ENCODE measurements around the gene LSM3.

LSM3 gene

GRCh38 chr3:14162178-14162577 lies 16.4 kb upstream of the LSM3 start:
- H3K27me3 ChIP-seq (ENCODE audit: insufficient read depth, poor library complexity, severe bottlenecking) = no peaks in the 10 kb centered on the region
- TF ChIP-seq SPI1 (IDR thresholded peaks at IDR 0.05; ENCODE audit: borderline replicate concordance, low read depth) (no peak), REST (IDR thresholded peaks at IDR 0.05; ENCODE audit: insufficient replicate concordance, low read depth) (no peak), GABPA (IDR thresholded peaks at IDR 0.05; ENCODE audit: low read depth) (no peak), CTCF (IDR thresholded peaks at IDR 0.05; ENCODE audit: insufficient read depth, low read length) (no peak), POLR2AphosphoS5 (IDR thresholded peaks at IDR 0.05; ENCODE audit: low read depth) (no peak)

GRCh38 chr3:14166877-14167603 lies 11.6 kb upstream of the LSM3 start:
- no peak for DNase-seq (ENCODE audit: low read depth in 1 of 2, low spot score in 1 of 2)
- Histone ChIP-seq H3K4me3 (replicated peaks; ENCODE audit: insufficient read depth, low read length) (no peak overlapping the region), H3K27ac (replicated peaks) (no peak overlapping the region), H3K27me3 (ENCODE audit: insufficient read depth, poor library complexity, severe bottlenecking) (no peaks in the 10 kb centered on the region)
- TF ChIP-seq CTCF (IDR thresholded peaks at IDR 0.05; ENCODE audit: insufficient read depth, low read length) = no peak
- no peak for TF ChIP-seq GABPA (IDR thresholded peaks at IDR 0.05; ENCODE audit: low read depth)
- TF ChIP-seq SPI1 (IDR thresholded peaks at IDR 0.05; ENCODE audit: borderline replicate concordance, low read depth) = no peak
- TF ChIP-seq REST (IDR thresholded peaks at IDR 0.05; ENCODE audit: insufficient replicate concordance, low read depth) = no peak
- no peak for TF ChIP-seq POLR2AphosphoS5 (IDR thresholded peaks at IDR 0.05; ENCODE audit: low read depth)

More at GRCh38 chr3:14162178-14162577, 16.4 kb upstream of the LSM3 start:
- no peak for DNase-seq (ENCODE audit: low read depth in 1 of 2, low spot score in 1 of 2)
- no peak overlapping the region for H3K27ac ChIP-seq (replicated peaks)
- no peak overlapping the region for H3K4me3 ChIP-seq (replicated peaks; ENCODE audit: insufficient read depth, low read length)

- TF ChIP-seq CTCF (IDR thresholded peaks at IDR 0.05; ENCODE audit: insufficient read depth, low read length) = no peak
- no peak for TF ChIP-seq SPI1 (IDR thresholded peaks at IDR 0.05; ENCODE audit: borderline replicate concordance, low read depth)
- TF ChIP-seq GABPA (IDR thresholded peaks at IDR 0.05; ENCODE audit: low read depth) = no peak
- no peak for TF ChIP-seq POLR2AphosphoS5 (IDR thresholded peaks at IDR 0.05; ENCODE audit: low read depth)
- no peak for TF ChIP-seq REST (IDR thresholded peaks at IDR 0.05; ENCODE audit: insufficient replicate concordance, low read depth)
- H3K4me3 ChIP-seq (replicated peaks; ENCODE audit: insufficient read depth, low read length) = no peak overlapping the region
- no peaks in the 10 kb centered on the region for H3K27me3 ChIP-seq (ENCODE audit: insufficient read depth, poor library complexity, severe bottlenecking)
- no peak overlapping the region for H3K27ac ChIP-seq (replicated peaks)
- no peak for DNase-seq (ENCODE audit: low read depth in 1 of 2, low spot score in 1 of 2)
These were observed 9.2 kb upstream of the LSM3 start for GRCh38 chr3:14169435-14169834.
